SK-N-SH (cell line): ENCODE results near the gene TPP2.

ENCODE experiments used
- CHD2 ChIP-seq: fragments of 150-350 bp; IDR thresholded peaks from 2 replicates; pipeline ENCODE4 v1.6.1; 2018; ENCODE audit warnings: low read length; ENCODE audit not compliant: partially characterized antibody
- CTCF ChIP-seq: fragments of 200-600 bp; sonication (generic); IDR thresholded peaks from 2 replicates; pipeline ENCODE4 v1.6.1; 2017; ENCODE audit warnings: antibody characterized with exemption, mild to moderate bottlenecking, moderate library complexity
- ELF1 ChIP-seq: IDR thresholded peaks from 2 replicates; pipeline ENCODE4 v1.4.0; 2012
- EP300 ChIP-seq, 2 experiments: IDR thresholded peaks; 2 replicates each; pipeline versions ENCODE4 v1.4.0 to v1.6.1; 2012; ENCODE audit warnings: borderline replicate concordance in 1 of 2, low read depth in 1 of 2, low read length in 1 of 2
- EZH2phosphoT487 ChIP-seq: fragments of 200-600 bp; sonication (generic); IDR thresholded peaks from 2 replicates; pipeline ENCODE4 v1.6.1; 2017; ENCODE audit warnings: low read depth, mixed run types, mild to moderate bottlenecking, antibody characterized with exemption, moderate library complexity, borderline replicate concordance
- FOXM1 ChIP-seq: IDR thresholded peaks from 2 replicates; pipeline ENCODE4 v1.4.0; 2012; ENCODE audit warnings: low read depth, mild to moderate bottlenecking
- IRF3 ChIP-seq: fragments of 150-350 bp; IDR thresholded peaks from 2 replicates; pipeline ENCODE4 v1.6.1; 2016; ENCODE audit warnings: mild to moderate bottlenecking, low read depth, low read length
- MAX ChIP-seq: IDR thresholded peaks from 2 replicates; pipeline ENCODE4 v1.4.0; 2012; ENCODE audit warnings: low read depth
- MXI1 ChIP-seq: IDR thresholded peaks from 2 replicates; pipeline ENCODE4 v1.6.1; 2012; ENCODE audit warnings: mild to moderate bottlenecking, low read depth, low read length, improper control_type of control experiment
- POLR2AphosphoS5 ChIP-seq: IDR thresholded peaks from 2 replicates; pipeline ENCODE4 v1.6.1; 2012; ENCODE audit warnings: low read depth, low read length
- RAD21 ChIP-seq: IDR thresholded peaks from 2 replicates; pipeline ENCODE4 v1.6.1; 2012; ENCODE audit warnings: mild to moderate bottlenecking, low read length
- REST ChIP-seq: IDR thresholded peaks from 2 replicates; pipeline ENCODE4 v1.6.1; 2012; ENCODE audit warnings: mild to moderate bottlenecking, low read depth, low read length, moderate library complexity
- RXRA ChIP-seq: IDR thresholded peaks from 2 replicates; pipeline ENCODE4 v1.4.0; 2012; ENCODE audit warnings: low read depth, mild to moderate bottlenecking, borderline replicate concordance
- SMC3 ChIP-seq: IDR thresholded peaks from 2 replicates; pipeline ENCODE4 v1.6.1; 2012; ENCODE audit warnings: low read depth, low read length, improper control_type of control experiment

- TF ChIP-seq CTCF (no peak), EZH2phosphoT487 (no peak), FOXM1 (no peak), SMC3 (no peak), IRF3 (no peak), POLR2AphosphoS5 (no peak), REST (no peak), MAX (no peak), CHD2 (no peak), RXRA (no peak), EP300 (IDR thresholded peaks at IDR 0.05; ENCODE audit: borderline replicate concordance in 1 of 2, low read depth in 1 of 2, low read length in 1 of 2) (no peak), MXI1 (no peak), RAD21 (no peak), ELF1 (no peak)
Measured at GRCh38 chr13:102566513-102566912, 30.3 kb upstream of the TPP2 start.
